Measurements from ENCODE around the gene ANKRD23. TPM values are rescaled to one million over a fixed set of nuclear protein-coding genes. Genes with fewer than 3 reads are reported as not detected.
A peak's percentile ranks its signal among the peaks of the same experiment; 100 is the strongest.

The ANKRD23 gene
- total and polyA plus RNA-seq, 2 of the 13 experiments (the other 11 are each of a cell fraction or from before 2014, with no cell fraction given), result 1.5 to 1.6 TPM

DNA sequence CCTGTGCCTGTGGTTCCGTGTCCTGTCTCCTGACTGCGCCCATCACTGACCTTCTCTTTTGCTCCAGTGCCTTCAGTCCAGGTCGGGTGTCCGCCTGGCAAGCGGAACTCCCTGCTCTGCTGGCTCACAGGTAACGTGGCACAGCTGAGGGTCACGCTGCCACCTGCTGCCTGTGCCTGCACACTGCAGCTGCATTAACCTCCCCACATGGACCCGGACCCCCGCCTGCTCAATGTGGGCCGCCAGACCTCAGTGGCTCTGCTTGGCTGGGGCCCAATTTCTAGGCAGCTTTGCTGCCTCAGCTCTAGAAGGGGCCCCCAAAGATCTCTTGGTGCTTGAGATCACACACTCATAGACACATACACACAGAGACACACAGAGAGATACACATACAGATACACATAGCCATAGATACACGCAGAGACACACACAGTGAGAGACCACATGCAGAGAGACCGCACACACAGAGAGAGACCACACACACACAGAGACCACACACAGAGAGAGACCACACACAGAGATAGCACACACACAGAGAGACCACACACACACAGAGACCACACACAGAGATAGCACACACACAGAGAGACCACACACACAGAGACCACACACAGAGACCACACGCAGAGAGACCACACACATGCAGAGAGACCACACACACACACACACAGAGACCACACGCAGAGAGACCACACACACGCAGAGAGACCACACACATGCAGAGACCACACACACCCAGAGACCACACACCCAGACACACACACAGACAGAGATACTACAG, 42.6 kb downstream of the ANKRD23 start (continued):
- TF ChIP-seq, protein P1, sequence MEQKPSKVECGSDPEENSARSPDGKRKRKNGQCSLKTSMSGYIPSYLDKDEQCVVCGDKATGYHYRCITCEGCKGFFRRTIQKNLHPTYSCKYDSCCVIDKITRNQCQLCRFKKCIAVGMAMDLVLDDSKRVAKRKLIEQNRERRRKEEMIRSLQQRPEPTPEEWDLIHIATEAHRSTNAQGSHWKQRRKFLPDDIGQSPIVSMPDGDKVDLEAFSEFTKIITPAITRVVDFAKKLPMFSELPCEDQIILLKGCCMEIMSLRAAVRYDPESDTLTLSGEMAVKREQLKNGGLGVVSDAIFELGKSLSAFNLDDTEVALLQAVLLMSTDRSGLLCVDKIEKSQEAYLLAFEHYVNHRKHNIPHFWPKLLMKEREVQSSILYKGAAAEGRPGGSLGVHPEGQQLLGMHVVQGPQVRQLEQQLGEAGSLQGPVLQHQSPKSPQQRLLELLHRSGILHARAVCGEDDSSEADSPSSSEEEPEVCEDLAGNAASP (CRISPR knock-in tag; IDR thresholded peaks at IDR 0.05; ENCODE audit: borderline replicate concordance), result 0 out of 2 replicates have a peak, but pooled peaks have one; percentile 33
- TF ChIP-seq SUZ12 (IDR thresholded peaks at IDR 0.05; ENCODE audit: low read depth, low read length) (no peak), KDM2A (CRISPR knock-in tag; IDR thresholded peaks at IDR 0.05; ENCODE audit: borderline replicate concordance, low read depth) (peak; percentile 60; the same call in 1 of the 2 replicates), TP53 (CRISPR knock-in tag; conservative IDR thresholded peaks at IDR 0.05) (no peak), HMGA1 (CRISPR knock-in tag; conservative IDR thresholded peaks at IDR 0.05) (no peak), ZNF709 (CRISPR knock-in tag; IDR thresholded peaks at IDR 0.05) (no peak)
- TF ChIP-seq, protein P2, sequence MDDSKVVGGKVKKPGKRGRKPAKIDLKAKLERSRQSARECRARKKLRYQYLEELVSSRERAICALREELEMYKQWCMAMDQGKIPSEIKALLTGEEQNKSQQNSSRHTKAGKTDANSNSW (CRISPR knock-in tag; IDR thresholded peaks at IDR 0.05; ENCODE audit: borderline replicate concordance), result no peak

DNA sequence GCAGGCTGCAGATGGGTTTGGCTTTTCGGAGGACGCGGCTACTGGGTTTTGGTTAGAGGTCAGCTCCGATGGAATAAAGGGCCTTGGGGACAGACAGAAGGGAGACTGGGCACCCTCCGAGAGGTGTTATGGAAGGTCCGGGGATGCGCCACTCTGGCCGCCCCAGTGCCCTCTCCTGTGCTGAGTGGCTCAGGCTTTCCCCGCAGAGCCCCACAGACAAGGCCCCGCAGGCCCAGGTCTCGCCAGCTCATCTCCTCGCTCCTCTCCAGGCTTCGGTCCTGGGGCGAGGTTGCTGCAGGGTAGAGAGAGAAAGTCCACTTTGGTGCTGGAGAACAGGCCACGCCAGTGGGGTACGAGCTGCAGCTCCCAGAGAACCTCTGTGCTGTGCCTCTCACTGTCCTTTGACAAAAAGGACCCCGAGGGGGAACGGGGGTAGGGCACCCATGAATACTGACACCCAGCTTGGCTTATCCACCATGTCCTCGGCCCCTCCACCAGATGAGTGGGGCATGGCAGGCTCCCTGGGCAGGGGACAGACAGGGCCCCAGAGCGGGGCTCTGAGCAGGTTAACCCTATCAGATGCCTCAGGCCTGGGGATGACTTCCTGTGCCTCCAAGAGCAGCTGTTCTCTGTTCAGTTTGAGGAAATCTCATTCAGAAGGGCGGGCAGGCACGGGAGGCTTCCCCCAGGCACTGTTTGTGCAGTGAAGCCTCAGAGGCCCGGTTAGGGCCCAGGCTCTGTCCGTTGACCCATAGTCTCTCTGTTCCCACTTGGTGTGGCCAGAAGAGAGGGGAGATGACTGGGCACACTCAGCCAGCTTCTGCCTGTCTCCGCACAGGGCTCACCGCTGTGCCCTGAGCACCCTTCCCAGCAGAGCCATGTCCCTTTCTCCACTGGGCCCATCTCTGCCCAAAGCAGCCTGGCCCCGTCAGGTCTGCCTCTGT, 43.5 kb downstream of the ANKRD23 start:
- Histone ChIP-seq H3K36me3 (replicated peaks in 1 of 2; ENCODE audit: control insufficient read depth in 1 of 2, insufficient read depth in 2 of 2, low read length in 2 of 2) (peaks cover 5 to 11% of the 10 kb centered on the region in 2 experiments; a peak in 3 of 5 replicates), H4K20me1 (ENCODE audit: insufficient read depth, low read length) (no peaks in the 10 kb centered on the region), H3K9ac (ENCODE audit: insufficient read depth, low read depth, low read length) (no peak overlapping the region), H3K4me1 (ENCODE audit: insufficient read depth, low read length) (peaks cover 22% of the 10 kb centered on the region), H3K4me3 (replicated peaks in 1 of 3; ENCODE audit: insufficient read depth in 1 of 3, low read depth in 2 of 3, low read length in 3 of 3) (peak overlapping the region in 1 of 3 experiments; percentile 11; a peak in 1 of 6 replicates), H2AFZ (ENCODE audit: low read length) (no peak overlapping the region), H3K4me2 (ENCODE audit: low read depth, low read length) (peak overlapping the region; percentile 8; the same call in 1 of the 2 replicates), H3K27ac (ENCODE audit: extremely low read length, insufficient read depth, low read length) (no peak overlapping the region), H3K79me2 (ENCODE audit: insufficient read depth, low read length) (no peaks in the 10 kb centered on the region), H3K9me3 (ENCODE audit: low read length) (no peaks in the 10 kb centered on the region), H3K27me3 (ENCODE audit: control insufficient read depth in 1 of 2, insufficient read depth in 2 of 2, low read length in 2 of 2) (no peaks in the 10 kb centered on the region)
- in situ Hi-C loops (cut with HindIII; ENCODE audit: extremely low pct_ligation_motif_present, low pct_unique_long_range_greater_than_20kb) (no loop called here), intact Hi-C loops (cut with micrococcal nuclease; ENCODE audit: unreplicated experiment) (loop anchor here (1.0 to 2.0 kb wide), 2 partner anchors 36 to 250 kb away; no protein-coding TSS in a partner anchor)
- DNase-seq (ENCODE audit: low spot score) (no peak), FAIRE-seq (no peak), ATAC-seq (peak; percentile 74)
- ChIA-PET POLR2A (interaction anchor here (0.5 to 2.1 kb wide), 5 partner anchors 13 to 250 kb away, joined by 3 to 7 read pairs (median 4); partner anchors contain the start of gene CNNM3), CTCF (ENCODE audit: low intra/inter-chr PET ratio, low total read pairs) (interaction anchor here (0.6 to 1.6 kb wide), 3 partner anchors 196 to 251 kb away, joined by 3 to 8 read pairs (median 3); no protein-coding TSS in a partner anchor)
- 88% methylated on average over 21 of the region's 27 CpGs for WGBS (ENCODE audit: low lambda C conversion rate)
- no TSS peak for BruUV-seq (replicated peaks)
- peak; percentile 43 for TF ChIP-seq SRSF1 (optimal IDR thresholded peaks at IDR 0.05; ENCODE audit: low read depth, low read length)
- 0 out of 2 replicates have a peak, but pooled peaks have one; percentile 77 for TF ChIP-seq FOXC1 (CRISPR knock-in tag; IDR thresholded peaks at IDR 0.05; ENCODE audit: borderline replicate concordance)
- peak; percentile 14; the same call in 1 of the 2 replicates for TF ChIP-seq TBX2 (CRISPR knock-in tag; IDR thresholded peaks at IDR 0.05; ENCODE audit: borderline replicate concordance)
- TF ChIP-seq SMYD3 (CRISPR knock-in tag; IDR thresholded peaks at IDR 0.05), result no peak
- TF ChIP-seq AHDC1 (CRISPR knock-in tag; IDR thresholded peaks at IDR 0.05; ENCODE audit: borderline replicate concordance), result no peak

Data from HepG2 (cell line).